Gastrocnemius medialis (tissue), 4 donors: ENCODE results near the gene IL4. TPM values are rescaled to one million over a fixed set of nuclear protein-coding genes. Genes with fewer than 3 reads are reported as not detected.

Experiments
- ATAC-seq, 2 donors: fragments of 150-250 bp; one replicate each; pipeline ENCODE4 v1.9.1; 2016
- DNase-seq, 2 donors: peaks; one replicate each; pipeline ENCODE4 v3.0.0-alpha.2; 2019
- H3K27ac ChIP-seq, 4 donors: fragments of 200-600 bp; sonication (generic); 1 replicate in 1 of 4; 2 replicates in 3 of 4; pipeline ENCODE4 v1.5.1; 2016 to 2018; ENCODE audit warnings: mild to moderate bottlenecking in 2 of 4, moderate library complexity in 1 of 4
- H3K27me3 ChIP-seq, 3 donors: fragments of 200-600 bp; sonication (generic) in 2 of 3; 1 replicate in 1 of 3; 2 replicates in 2 of 3; pipeline versions ENCODE4 v1.5.1 to v1.6.0; 2016 to 2019; ENCODE audit warnings: mild to moderate bottlenecking in 1 of 3, moderate library complexity in 1 of 3
- H3K36me3 ChIP-seq, 2 donors: fragments of 200-600 bp; sonication (generic) in 1 of 2; one replicate each; pipeline ENCODE4 v1.5.1; 2017 to 2018
- H3K4me1 ChIP-seq, 2 donors: fragments of 200-600 bp; sonication (generic) in 1 of 2; one replicate each; pipeline ENCODE4 v1.5.1; 2016 to 2017; ENCODE audit warnings: mild to moderate bottlenecking in 2 of 2
- H3K4me3 ChIP-seq, 4 donors: fragments of 200-600 bp; sonication (generic) in 3 of 4; 1 replicate in 1 of 4; 2 replicates in 3 of 4; pipeline ENCODE4 v1.5.1; 2016 to 2019; ENCODE audit warnings: mild to moderate bottlenecking in 2 of 4
- H3K9me3 ChIP-seq, 3 donors: fragments of 200-600 bp; sonication (generic) in 2 of 3; 1 replicate in 1 of 3; 2 replicates in 2 of 3; pipeline ENCODE4 v1.5.1; 2016 to 2019
- POLR2A ChIP-seq, 2 donors: fragments of 450-650 bp; IDR thresholded peaks; one replicate each; pipeline ENCODE4 v1.6.1; 2017; ENCODE audit warnings: antibody characterized with exemption in 2 of 2, mild to moderate bottlenecking in 2 of 2, moderate library complexity in 2 of 2
- in situ Hi-C, 4 donors: fragments of 200-750 bp; cut with MboI; loops; one replicate each; pipeline versions ENCODE4 v1.15.0 to v1.8.0; 2017; ENCODE audit warnings: low sequenced_read_pairs in 4 of 4
- intact Hi-C: fragments of 100-400 bp; cut with DNase I; formaldehyde crosslinking; loops from one replicate; pipeline ENCODE4 v1.15.1; 2023; ENCODE audit warnings: low total_unique reads
- total RNA-seq, 4 donors: library from RNA; depleted of rRNA; stranded (reverse); fragments of >200 nt; gene quantifications; one replicate each; pipeline versions ENCODE4 v1.1.0 to v1.2.3, GENCODE V29; 2016
- TF ChIP-seq, protein P1 (sequence below), 5 experiments: fragments of 450-650 bp in 3 of 5; fragments of 200-600 bp in 2 of 5; sonication (generic) in 2 of 5; IDR thresholded peaks in 4 of 5; conservative IDR thresholded peaks in 1 of 5; 1 replicate in 4 of 5; 2 replicates in 1 of 5; pipeline ENCODE4 v1.5.1; 2016 to 2019; ENCODE audit warnings: antibody characterized with exemption in 5 of 5, mild to moderate bottlenecking in 3 of 5, moderate library complexity in 3 of 5

Gene IL4
- total RNA-seq, 4 donors from 2014 or later = not detected

DNA sequence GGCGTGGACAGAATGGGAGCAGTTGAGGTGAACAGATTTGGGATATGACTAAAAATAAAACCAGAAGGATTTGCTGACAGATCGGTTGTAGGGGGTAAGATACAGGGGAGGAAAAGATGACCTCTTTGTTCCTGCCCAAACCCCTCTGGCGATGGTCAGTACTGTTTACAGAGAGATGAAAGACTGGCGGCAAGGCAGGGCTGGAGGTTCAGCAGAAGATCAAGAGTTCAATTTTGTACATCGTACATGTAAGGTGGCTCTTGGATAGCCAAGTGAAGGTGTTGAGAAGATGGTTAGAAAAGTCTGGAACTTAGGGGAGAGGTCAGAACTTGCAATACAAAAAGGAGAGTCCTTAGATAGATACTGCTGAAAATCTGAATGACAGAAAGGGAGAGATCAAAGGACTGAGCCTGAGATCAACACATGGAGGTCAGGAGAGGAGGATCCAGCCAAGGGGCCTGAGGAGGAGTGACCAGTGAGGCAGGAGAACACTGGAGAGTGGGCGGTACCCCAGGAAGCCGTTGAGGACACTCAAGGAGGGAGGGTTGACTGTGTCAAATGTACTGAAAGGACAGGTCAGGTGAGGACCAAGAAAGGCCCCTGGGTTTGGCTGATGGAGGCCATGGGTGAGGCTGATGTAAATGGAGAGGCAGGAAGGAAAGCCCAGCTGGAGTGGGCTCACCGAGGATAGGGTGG is 7.1 kb downstream of the IL4 start:
- Histone ChIP-seq H3K9me3 (no peaks in the 10 kb centered on the region), H3K4me3 (no peak overlapping the region), H3K36me3 (no peaks in the 10 kb centered on the region), H3K27me3 (no peaks in the 10 kb centered on the region), H3K4me1 (no peaks in the 10 kb centered on the region), H3K27ac (no peak overlapping the region)
- TF ChIP-seq, protein P1, sequence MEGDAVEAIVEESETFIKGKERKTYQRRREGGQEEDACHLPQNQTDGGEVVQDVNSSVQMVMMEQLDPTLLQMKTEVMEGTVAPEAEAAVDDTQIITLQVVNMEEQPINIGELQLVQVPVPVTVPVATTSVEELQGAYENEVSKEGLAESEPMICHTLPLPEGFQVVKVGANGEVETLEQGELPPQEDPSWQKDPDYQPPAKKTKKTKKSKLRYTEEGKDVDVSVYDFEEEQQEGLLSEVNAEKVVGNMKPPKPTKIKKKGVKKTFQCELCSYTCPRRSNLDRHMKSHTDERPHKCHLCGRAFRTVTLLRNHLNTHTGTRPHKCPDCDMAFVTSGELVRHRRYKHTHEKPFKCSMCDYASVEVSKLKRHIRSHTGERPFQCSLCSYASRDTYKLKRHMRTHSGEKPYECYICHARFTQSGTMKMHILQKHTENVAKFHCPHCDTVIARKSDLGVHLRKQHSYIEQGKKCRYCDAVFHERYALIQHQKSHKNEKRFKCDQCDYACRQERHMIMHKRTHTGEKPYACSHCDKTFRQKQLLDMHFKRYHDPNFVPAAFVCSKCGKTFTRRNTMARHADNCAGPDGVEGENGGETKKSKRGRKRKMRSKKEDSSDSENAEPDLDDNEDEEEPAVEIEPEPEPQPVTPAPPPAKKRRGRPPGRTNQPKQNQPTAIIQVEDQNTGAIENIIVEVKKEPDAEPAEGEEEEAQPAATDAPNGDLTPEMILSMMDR (IDR thresholded peaks at IDR 0.05 in 4 of 5, conservative IDR thresholded peaks at IDR 0.05 in 1 of 5) = no peak
- TF ChIP-seq POLR2A (IDR thresholded peaks at IDR 0.05) = no peak
- ATAC-seq (no peak), DNase-seq (no peak)
- in situ Hi-C loops (no loop called here), intact Hi-C loops (no loop called here)

DNA sequence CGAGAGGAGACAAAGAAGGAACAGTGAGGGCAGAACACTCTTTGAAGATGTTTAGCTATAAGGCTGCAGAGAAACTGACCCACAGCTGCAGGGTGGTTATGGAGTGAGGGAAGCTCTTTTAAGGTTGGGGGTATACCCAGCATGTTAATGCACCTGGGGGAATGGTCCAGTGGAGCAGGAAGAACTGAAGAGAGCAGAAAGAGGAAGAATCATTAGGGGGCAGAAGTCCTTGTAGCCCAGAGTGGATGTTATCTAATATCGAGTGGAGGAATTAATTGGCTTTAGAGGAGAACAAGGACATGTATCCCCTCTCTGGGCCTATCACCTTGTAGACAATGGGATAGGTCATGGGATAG is 7.7 kb downstream of the IL4 start:
- no peaks in the 10 kb centered on the region for H3K27me3 ChIP-seq
- intact Hi-C loops = no loop called here
- in situ Hi-C loops = no loop called here
- DNase-seq = no peak
- H3K36me3 ChIP-seq = no peaks in the 10 kb centered on the region
- no peak overlapping the region for H3K4me3 ChIP-seq
- TF ChIP-seq, protein P1 (IDR thresholded peaks at IDR 0.05 in 4 of 5, conservative IDR thresholded peaks at IDR 0.05 in 1 of 5) = no peak
- no peak for TF ChIP-seq POLR2A (IDR thresholded peaks at IDR 0.05)
- H3K9me3 ChIP-seq = no peaks in the 10 kb centered on the region
- H3K4me1 ChIP-seq = no peaks in the 10 kb centered on the region
- no peak for ATAC-seq
- no peak overlapping the region for H3K27ac ChIP-seq

DNA sequence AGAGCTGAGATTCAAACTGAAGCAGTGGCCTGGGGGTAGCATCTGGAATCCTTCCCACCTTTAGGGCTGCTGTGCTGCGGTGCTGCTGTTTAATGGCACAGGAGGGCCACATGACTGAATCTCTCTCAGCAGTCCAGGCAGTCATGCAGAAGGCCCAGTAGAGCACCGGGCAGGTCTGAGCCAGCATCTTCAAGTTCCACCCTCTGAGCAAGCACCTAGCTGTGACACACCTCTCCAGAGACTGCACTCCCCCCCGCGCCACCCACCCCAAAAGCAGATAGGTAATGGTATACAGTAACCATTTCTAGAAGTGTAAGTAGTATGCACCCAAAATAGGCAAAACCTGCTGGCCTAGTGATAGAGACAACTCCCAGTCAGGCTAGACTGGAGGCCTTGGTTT is 8.2 kb downstream of the IL4 start:
- DNase-seq (no peak), ATAC-seq (no peak)
- H3K27me3 ChIP-seq = no peaks in the 10 kb centered on the region
- TF ChIP-seq, protein P1 (IDR thresholded peaks at IDR 0.05 in 4 of 5, conservative IDR thresholded peaks at IDR 0.05 in 1 of 5) = no peak
- TF ChIP-seq POLR2A (IDR thresholded peaks at IDR 0.05) = no peak
- no peak overlapping the region for H3K4me3 ChIP-seq
- H3K27ac ChIP-seq = no peak overlapping the region
- in situ Hi-C loops = no loop called here
- H3K9me3 ChIP-seq = no peaks in the 10 kb centered on the region
- no peaks in the 10 kb centered on the region for H3K36me3 ChIP-seq
- intact Hi-C loops = no loop called here
- no peaks in the 10 kb centered on the region for H3K4me1 ChIP-seq

DNA sequence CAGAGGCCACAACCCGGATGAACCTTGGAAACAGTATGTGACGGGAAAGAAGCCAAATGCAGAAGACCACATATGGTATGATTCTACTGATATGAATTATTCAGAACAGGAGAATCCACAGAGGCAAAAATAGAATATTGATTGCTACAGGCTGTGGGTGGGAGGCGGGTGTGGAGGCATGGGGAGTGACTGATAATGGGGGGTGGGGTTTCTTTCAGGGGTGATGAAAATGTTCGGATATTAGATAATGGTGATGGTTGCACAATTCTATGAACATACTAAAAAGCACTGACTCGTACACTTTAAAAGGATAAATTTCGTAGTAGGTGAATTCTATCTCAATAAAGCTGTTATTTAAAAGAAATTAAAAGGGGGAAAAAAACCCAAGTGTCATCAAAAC is 10.7 kb downstream of the IL4 start:
- no peaks in the 10 kb centered on the region for H3K27me3 ChIP-seq
- TF ChIP-seq, protein P1 (IDR thresholded peaks at IDR 0.05 in 4 of 5, conservative IDR thresholded peaks at IDR 0.05 in 1 of 5) = no peak
- no peak for TF ChIP-seq POLR2A (IDR thresholded peaks at IDR 0.05)
- H3K9me3 ChIP-seq = no peaks in the 10 kb centered on the region
- H3K4me1 ChIP-seq = no peaks in the 10 kb centered on the region
- intact Hi-C loops = no loop called here
- in situ Hi-C loops = no loop called here
- H3K36me3 ChIP-seq = no peaks in the 10 kb centered on the region
- ATAC-seq = no peak
- no peak for DNase-seq
- no peak overlapping the region for H3K27ac ChIP-seq
- H3K4me3 ChIP-seq = no peak overlapping the region
